ENCODE measurements around the gene CYP2R1.
"Not testable (repeated sequence)": the region's sequence is repeated elsewhere in the genome, so short reads cannot be mapped to it uniquely, and the experiment has no call there.

The CYP2R1 gene

DNA sequence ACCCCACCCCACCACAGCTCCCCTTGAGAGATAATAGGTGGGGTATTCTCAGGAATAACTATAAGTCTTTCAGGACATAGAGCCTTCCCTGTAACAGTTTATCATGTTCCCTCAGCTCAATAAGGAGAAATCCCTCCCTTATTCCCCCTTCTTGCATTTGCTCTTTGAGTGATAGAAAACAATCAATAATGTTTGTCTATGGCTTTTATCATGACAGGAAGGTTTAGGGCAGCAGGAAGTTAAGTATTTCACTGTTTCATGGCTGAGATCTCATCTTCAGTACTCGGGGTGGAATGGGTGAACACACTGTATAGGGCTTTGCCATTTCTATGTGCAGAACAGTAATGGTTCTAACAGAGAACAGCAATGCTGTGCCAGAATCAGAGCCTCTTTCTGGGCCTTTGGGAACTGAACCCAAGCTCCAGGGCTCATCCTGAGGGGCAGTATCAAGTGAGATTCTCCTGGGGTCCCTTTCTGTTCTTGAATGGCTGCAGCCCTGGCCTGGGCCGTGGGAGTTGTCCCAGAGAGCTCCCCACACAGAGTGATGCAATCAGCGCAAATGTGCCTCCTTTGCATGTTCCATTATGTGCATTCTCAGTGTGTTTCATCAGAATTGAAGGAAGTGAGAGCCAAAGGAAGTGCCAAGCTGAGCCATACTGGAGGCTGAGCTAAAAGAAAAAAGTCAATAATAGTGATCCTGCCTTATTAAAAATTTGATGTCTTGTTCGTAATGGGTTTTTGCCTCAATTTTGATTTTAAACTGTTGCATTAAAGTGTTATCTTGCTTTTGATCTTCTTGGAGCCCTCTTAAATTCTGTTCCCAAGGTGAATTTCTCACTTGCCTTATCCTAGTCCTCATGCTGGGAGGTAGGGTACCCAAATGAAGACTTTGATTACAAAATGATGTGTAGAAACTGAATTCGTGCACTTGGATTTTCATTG lies 2.9 kb upstream of the CYP2R1 start:
- DNase-seq (ENCODE audit: low read depth, low spot score), result no peak

DNA sequence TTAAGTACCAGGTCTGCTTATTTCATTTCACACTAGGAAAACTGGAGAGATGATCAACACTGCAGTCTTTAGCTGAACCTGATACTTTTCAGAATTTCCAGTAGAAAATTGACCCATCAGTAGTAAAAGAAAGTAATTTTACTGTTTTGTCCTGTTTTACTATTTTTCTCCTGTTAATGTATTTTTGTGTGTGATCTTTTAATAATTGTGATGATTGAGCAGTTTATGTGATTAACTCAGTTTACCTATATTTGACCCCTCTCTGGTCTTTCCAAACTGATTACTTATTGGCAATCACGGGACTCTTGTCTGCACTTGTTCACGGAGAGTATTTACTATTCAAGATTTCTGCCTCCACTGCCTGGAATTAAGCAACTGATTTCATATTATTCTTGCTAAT lies 546 bp upstream of the CYP2R1 start:
- no peak for DNase-seq (ENCODE audit: low read depth, low spot score)

DNA sequence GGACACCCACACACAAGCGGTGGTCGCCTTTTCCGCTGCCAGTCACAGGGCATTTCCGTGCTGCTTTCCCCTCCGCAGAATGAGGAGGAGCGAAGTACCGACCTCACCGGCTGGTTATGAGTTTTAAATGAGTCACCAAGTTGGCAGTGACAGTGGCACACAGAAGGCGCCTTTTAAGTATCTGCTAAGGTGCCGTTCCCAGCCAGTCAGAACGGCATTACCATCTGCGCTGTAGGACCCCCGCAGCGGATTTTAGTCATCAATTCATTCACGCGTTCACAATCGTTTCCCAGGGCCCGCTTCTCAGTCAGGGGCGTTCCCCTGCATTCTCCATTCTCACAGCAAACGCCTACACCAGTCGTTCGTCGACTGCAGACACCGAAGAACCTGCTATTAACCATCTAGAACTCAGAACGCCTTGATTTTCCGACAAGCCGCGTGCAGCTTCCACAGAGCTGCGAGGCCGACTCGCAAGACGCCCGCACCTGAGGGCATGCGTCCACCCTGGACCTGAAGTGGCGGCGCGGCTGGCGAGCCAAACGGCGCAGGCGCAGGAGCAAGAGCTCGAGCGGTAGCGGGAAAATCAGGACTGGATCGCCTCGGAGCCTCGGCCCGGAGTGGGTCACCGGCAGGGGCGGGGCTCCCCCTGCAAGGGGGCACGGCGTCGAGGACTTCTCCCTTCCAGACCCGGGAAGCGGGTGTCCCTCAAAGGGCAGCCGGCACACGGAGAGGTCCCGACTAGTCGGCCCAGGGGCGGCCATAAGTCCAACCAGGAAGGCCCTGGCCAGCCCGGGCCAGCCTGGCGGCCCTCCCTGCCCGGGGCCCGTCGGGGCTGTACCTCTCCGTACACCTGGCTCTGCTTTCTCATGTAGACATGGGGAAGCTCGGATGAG lies 642 bp downstream of the CYP2R1 start:
- peak; percentile 97 for DNase-seq (ENCODE audit: low read depth, low spot score)

DNA sequence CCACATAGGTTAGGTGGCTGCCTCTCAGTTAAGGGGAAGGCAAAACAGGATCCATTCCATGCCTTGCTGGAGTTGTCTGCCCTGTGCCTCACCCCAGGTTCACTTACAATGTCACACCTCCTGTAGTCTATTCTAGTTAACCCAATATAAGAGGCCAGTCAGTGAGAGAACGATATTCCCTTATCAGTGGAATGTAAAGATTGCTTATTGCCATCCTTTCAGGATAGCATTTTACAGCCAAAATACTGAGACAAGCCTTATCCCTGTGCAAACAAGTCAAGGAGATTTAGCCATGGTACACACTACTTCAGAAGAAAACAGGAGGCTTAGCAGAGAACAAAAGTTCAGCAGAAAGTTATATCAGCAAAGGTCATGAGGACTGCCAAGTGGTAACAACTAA lies 5.5 kb downstream of the CYP2R1 start:
- no peak for DNase-seq (ENCODE audit: low read depth, low spot score)

DNA sequence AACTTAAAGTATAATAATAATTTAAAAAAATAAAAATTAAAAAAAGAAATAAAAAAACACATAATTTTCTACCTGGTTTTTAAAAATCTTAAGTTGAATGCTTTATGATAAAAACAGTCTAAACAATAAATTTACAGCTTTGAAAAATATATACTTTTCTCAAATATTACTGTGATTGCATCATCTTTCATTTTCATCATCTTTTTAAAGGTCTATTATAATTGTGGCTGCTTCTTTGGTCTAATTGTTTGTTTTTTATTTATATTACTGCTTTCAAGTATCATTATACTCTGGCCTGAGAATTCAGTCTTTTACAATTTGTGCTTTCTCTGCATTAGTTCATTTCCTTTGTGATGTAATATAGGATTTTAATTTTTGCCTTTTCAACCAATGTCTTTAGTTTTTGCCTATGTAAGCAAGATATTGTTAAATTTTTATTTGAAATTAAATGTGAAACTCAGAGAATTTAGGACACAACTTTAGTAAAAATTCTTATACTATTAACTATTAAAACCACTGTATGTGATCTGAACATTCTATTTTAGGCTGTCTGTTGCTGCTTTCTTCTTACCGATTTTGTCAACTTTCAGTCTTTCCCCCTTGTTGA lies 7.3 kb downstream of the CYP2R1 start:
- no peak for DNase-seq (ENCODE audit: low read depth, low spot score)

DNA sequence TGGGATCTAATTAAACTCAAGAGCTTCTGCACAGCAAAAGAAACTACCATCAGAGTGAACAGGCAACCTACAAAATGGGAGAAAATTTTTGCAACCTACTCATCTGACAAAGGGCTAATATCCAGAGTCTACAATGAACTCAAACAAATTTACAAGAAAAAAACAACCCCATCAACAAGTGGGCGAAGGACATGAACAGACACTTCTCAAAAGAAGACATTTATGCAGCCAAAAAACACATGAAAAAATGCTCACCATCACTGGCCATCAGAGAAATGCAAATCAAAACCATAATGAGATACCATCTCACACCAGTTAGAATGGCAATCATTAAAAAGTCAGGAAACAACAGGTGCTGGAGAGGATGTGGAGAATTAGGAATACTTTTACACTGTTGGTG lies 8.3 kb downstream of the CYP2R1 start:
- DNase-seq (ENCODE audit: low read depth, low spot score), result not testable (repeated sequence)

DNA sequence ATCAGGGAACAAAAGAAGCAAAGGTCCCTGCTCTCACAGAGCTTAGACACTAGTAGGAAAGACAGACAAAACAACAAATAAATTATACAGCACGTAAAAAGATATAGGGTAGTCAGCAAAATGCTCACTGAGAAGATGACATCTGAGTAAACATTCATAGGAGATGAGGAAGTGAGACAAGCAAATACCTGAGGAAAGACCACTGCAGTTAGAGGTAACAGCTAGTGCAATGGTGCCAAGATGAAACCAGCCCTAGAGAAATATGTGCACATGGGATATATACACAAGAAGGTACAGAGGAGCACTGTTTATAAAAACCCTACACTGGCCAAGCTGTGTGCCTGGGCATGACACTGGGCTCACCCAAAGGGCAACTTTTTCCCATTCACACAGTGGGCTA lies 9.8 kb downstream of the CYP2R1 start:
- no peak for DNase-seq (ENCODE audit: low read depth, low spot score)

DNA sequence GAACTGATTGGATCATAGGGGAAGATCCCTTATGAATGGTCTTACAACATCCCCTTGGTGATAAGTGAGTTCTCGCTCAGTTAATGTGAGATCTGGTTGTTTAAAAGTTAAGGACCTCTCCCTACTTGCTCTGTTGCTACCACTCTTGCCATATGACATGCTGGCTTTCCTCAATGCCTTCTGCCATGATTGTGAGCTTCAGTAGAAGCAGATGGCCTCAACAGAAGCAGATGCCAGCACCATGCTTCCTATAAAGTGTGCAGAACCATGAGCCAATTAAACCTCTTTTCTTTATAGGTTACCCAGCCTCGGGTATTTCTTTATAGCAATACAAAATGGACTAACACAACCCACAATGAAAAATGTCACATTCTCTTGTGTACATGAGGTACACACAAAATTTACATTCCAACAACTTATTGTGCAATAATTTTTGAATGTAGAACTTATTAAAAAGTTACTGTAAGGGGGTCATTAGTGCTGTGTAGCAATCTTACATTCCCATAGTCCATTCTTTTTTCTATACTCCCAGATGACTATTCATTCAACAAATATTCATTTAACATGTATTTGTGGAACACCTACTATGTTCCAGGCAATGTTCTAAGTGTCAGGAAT lies 10.3 kb downstream of the CYP2R1 start:
- DNase-seq (ENCODE audit: low read depth, low spot score), result no peak

DNA sequence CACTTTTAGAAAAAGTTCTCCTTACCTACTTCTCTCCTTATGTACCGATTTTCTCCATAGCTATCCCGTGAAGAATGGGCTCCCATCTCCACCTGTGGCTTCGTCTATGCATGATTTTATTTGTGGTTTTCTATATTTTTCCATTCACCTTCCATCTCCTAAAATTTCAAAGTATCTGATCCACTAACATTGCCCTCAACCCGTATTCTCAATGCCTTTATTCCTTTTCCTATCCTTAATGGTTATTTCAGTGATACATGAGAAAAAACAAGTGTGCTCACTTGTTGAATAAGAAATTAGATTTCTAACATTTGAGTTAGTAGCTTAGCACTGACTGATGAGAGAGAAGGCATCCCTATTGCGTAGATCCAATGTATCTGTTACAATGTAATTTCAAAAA lies 16.9 kb downstream of the CYP2R1 start:
- no peak for DNase-seq (ENCODE audit: low read depth, low spot score)

DNA sequence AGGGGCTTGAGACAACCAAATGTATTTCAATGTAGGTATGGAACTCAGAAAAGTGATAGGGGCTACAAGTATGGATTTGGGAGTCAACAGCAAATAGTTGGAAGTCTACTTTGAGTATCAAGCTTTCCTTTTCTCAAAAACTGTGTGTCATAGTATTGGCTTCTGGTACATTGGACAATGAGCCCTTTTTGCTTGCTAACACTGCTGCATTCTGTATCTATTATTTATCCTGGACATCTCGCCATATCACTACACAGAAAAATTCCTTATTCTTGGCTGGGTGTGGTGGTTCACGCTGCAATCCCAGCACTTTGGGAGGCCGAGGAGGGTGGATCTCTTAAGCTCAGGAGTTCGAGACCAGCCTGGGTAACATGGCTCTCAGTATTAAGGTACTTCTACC lies 18.4 kb downstream of the CYP2R1 start:
- no peak for DNase-seq (ENCODE audit: low read depth, low spot score)

DNA sequence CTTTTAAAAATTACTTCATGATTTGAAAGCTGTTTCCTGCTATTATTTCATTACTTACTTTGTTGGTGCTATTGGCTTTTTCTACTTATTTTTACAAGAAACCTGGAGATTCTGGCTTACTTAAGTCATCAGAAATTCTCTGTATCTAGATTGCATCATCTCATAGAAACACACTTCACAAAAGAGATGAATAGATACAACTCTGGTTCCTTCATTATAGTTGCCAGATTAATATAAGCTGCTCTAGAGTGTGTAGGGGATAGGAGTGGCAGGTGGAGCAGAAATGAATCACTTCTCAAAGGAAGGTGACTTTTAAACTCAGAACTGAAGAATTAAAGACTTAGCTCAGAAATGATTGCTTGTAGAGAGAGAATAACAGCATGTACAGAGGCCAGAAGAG lies 20.0 kb downstream of the CYP2R1 start:
- DNase-seq (ENCODE audit: low read depth, low spot score), result no peak

DNA sequence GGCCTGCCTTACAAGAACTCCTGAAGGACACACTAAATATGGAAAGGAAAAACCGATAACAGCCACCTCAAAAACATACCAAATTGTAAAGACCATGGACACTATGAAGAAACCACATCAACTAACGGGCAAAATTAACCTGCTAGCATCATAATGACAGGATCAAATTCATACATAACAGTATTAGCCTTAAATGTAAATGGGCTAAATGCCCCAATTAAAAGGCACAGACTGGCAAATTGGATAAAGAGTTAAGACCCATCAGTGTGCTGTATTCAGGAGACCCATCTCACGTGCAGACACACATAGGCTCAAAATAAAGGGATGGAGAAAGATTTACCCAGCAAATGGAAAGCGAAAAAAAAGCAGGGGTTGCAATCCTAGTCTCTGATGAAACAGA lies 28.3 kb downstream of the CYP2R1 start:
- DNase-seq (ENCODE audit: low read depth, low spot score), result not testable (repeated sequence)

DNA sequence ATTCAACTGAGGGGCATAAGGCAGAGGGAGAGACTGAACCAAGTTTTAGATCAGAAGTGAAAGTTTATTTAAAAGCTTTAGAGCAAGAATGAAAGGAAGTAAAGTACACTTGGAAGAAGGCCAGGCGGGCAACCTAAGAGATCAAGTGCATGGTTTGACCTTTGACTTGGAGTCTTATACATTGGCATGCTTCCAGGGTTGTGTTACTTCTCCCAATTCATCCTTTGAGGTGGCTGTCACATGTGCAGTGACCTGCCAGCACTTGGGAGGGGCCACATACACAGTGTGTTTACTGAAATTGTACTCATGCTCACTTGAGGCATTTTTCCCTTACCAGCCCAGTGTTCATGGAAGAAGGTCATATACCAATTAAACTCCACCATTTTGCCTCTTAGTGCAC lies 30.4 kb downstream of the CYP2R1 start:
- DNase-seq (ENCODE audit: low read depth, low spot score), result no peak

DNA sequence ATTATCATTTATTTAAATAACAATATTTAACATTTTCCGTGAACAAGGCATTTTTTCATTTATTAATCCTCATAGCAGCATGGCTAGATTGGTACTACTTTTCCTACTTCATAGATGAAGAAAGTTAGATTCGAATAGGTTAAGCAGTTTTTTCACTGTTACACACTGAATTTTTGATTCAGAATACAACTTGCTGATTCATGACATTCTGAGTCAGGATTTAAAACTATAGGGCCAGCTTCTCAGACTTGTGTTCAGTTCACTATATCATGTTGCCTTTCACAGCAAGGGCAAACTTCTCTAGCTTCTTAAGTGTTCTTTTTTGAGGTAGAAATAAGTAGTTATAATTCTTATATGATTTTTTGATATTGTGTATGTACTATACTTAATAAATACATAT lies 31.5 kb downstream of the CYP2R1 start:
- DNase-seq (ENCODE audit: low read depth, low spot score), result no peak

DNA sequence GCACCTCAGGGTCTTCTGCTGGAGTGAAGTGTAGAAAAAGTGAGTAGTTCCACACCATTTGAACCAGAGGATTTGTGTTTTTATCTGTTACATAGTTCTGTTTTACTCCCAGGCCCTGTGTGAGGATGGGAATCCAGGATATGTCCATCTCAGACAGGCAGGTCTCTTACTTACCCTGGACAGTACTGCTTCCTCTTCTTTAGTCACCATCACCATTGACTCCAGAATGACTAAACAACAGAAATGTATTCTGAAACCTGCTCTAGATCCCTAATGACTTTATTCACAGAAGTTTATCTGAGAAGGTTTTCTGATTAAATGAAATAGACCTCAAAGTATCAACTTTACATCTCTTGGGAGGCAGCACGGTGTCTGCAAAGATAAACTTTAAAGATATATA lies 33.6 kb downstream of the CYP2R1 start:
- DNase-seq (ENCODE audit: low read depth, low spot score), result no peak

DNA sequence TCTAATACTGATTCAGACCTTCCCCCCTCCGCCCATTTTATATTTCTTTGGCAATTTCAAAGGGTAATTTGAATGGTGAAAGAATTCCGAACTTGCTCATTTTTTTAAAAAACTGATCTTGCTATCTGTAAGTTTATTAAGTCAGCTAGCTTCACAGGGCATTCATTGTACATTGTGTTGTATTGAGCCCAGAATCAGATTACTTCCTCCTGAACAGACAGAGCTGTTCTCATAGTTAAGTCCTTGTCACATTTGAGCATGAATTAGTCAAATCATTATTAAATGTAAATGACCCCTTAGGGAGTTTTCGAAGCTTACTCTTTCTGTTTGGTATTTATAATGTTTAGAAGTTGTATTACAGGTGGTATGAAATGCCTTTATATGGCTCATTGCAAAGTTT lies 34.4 kb downstream of the CYP2R1 start:
- no peak for DNase-seq (ENCODE audit: low read depth, low spot score)

DNA sequence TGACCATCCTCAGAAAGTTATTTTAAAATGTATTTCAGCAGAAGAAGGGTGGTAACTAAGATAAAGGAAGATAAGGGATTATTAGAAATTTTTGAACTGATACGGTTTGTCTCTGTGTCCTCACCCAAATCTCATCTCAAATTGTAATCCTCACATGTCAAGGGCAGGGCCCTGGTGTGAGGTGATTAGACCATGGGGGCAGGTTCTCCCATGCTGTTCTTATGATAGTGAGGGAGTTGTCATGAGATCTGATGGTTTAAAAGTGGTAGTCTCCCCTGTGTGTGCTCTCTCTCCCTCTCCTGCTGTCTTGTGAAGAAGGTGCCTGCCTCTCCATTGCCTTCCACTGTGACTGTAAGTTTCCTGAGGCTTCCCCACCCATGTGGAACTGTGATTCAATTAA lies 36.1 kb downstream of the CYP2R1 start:
- no peak for DNase-seq (ENCODE audit: low read depth, low spot score)

DNA sequence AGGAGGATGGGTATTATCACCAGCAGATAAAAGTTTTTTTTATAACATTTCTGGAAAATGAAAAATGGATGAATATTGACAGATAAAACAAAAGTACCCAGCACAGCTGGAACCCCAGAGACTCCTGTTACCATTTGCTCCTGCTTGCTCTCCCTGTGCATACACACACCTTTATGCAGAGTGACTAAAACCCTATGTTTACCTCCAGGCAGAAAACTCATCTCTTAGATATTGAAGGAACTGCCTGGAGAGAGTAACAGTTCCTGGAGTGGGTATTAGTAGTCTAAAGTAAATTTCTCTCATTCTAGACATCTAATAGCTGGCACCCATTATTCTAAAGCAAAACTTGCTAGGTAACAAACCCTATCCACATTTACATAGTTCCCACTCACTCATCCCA lies 38.0 kb downstream of the CYP2R1 start:
- no peak for DNase-seq (ENCODE audit: low read depth, low spot score)

DNA sequence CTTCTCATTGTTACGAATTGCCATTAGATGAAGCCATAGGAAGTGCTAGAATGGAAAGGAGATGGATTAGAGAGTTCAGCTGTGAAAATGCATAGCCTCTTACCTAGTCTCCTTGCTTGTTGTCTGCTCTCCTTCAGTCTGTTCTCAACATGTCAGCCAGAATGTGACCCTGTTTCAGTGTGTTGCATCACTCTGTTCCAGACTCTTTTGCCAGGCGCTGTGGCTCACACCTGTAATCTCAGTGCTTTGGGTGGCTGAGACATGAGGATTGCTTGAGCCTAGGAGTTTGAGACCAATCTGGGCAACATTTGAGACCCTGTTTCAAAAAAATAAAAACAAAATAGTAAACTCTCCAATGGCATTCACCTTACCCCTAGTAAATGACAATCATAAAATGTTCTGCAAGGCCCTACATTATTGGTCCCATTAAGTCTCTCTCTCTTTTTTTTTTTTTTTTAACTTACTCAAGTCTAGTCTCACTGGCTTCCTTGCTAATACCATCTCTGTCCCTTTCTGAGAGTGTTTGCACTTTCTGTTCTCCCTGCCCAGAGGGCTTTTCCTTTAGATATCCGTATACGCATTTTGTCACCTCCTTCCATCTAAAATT lies 39.4 kb downstream of the CYP2R1 start:
- DNase-seq (ENCODE audit: low read depth, low spot score), result no peak

DNA sequence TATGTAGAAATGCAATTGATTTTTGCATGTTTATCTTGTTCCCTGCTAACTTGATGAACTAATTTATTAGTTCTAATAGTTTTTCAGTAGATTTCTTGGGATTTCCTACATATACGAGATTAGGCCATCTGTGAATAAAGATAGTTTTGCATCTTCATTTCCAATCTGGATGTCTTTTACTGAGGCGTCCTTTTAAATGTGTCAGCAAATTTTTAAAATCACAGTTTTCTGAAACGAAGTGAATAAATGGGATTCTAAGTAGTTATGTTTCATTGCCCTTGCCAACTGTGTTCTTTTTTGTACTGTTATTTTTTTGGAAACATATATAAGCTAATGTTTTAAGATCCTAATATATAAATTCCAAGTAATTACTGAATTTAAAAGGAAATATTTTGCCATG lies 50.0 kb downstream of the CYP2R1 start:
- no peak for DNase-seq (ENCODE audit: low read depth, low spot score)

Measured in astrocyte of the hippocampus (primary cell).